Retinal pigment epithelial cell (primary cell): ENCODE results near the gene SPESP1.

ENCODE experiments used
- DNase-seq: peaks from one replicate; pipeline ENCODE4 v3.0.0-alpha.2; 2010; ENCODE audit warnings: low read depth
- H3K4me3 ChIP-seq: 2 replicates; pipeline ENCODE4 v1.5.1; 2011; ENCODE audit warnings: mild to moderate bottlenecking, low read length, control low read depth, moderate library complexity
- TF ChIP-seq, protein P1 (sequence below): conservative IDR thresholded peaks from 2 replicates; pipeline ENCODE4 v1.5.1; 2011; ENCODE audit warnings: low read depth, low read length, control low read depth, inconsistent platforms

Gene SPESP1

DNA sequence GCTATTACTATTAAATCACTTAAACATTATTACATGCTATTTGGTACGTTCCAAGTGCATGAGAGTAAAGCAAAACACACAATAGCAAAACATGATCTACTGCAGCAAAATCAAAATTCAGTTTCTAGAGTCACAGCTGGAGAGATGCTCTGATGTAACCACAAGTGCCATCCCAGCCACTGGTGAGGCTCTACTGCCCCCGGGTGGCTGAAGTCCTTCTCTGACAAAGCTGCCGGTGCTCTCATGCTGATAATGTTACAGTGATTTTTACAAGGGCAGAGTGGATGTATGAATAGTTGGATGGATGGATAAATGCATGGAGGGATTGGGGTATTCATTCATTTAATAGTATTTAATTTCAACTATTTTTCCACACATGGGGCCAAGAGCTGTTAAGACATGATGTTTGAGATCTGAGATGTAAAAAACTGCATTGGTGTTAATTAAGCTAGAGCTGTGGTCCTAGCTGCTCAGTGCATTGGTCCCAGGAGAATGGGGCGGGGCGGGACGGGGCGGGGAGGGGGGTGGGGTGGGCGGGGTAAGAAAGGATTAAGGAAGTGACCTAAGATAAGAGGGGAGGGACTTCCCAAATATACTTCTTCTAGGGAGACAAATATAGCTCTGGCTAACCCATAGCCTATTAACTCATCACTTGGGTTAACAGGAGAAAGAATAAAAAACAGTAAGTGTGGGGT lies 5.3 kb upstream of the SPESP1 start:
- no peak overlapping the region for H3K4me3 ChIP-seq
- peak; percentile 7 for DNase-seq
- TF ChIP-seq, protein P1, sequence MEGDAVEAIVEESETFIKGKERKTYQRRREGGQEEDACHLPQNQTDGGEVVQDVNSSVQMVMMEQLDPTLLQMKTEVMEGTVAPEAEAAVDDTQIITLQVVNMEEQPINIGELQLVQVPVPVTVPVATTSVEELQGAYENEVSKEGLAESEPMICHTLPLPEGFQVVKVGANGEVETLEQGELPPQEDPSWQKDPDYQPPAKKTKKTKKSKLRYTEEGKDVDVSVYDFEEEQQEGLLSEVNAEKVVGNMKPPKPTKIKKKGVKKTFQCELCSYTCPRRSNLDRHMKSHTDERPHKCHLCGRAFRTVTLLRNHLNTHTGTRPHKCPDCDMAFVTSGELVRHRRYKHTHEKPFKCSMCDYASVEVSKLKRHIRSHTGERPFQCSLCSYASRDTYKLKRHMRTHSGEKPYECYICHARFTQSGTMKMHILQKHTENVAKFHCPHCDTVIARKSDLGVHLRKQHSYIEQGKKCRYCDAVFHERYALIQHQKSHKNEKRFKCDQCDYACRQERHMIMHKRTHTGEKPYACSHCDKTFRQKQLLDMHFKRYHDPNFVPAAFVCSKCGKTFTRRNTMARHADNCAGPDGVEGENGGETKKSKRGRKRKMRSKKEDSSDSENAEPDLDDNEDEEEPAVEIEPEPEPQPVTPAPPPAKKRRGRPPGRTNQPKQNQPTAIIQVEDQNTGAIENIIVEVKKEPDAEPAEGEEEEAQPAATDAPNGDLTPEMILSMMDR = peak; percentile 93

- no peak for DNase-seq
- H3K4me3 ChIP-seq = no peak overlapping the region
- TF ChIP-seq, protein P1 = no peak
Measured at GRCh38 chr15:68933001-68933400, 2.7 kb downstream of the SPESP1 start.

DNA sequence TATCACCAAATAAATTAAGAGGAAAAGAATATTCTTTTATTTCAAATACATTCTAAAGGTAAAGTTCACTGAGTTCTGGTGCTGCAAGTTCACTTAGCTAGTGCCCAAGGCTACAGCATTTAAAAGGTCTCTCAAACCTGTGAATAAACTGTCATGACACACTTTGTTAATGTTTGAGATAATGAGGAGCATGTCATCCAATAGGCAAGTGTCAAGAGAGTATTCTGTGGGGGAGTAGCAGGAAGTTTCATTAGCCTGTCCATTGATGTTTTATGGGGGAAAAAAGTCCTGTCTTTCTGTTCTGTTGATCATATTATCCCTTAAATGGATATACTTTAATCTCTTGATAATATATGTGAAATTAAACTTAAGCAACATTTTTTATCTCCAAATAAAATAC lies 4.0 kb downstream of the SPESP1 start:
- TF ChIP-seq, protein P1 = no peak
- no peak for DNase-seq

GRCh38 chr15:68935400-68935937 lies 5.1 kb downstream of the SPESP1 start:
- TF ChIP-seq, protein P1 = no peak
- no peak for DNase-seq
- no peak overlapping the region for H3K4me3 ChIP-seq

More for the DNA sequence above, 4.0 kb downstream of the SPESP1 start:
- H3K4me3 ChIP-seq = no peak overlapping the region

GRCh38 chr15:68939501-68939900 lies 9.2 kb downstream of the SPESP1 start:
- H3K4me3 ChIP-seq = no peak overlapping the region
- no peak for DNase-seq
- TF ChIP-seq, protein P1 = no peak

GRCh38 chr15:68951813-68952212 lies 21.5 kb downstream of the SPESP1 start:
- DNase-seq = no peak
- TF ChIP-seq, protein P1 = no peak
- H3K4me3 ChIP-seq = no peak overlapping the region

DNA sequence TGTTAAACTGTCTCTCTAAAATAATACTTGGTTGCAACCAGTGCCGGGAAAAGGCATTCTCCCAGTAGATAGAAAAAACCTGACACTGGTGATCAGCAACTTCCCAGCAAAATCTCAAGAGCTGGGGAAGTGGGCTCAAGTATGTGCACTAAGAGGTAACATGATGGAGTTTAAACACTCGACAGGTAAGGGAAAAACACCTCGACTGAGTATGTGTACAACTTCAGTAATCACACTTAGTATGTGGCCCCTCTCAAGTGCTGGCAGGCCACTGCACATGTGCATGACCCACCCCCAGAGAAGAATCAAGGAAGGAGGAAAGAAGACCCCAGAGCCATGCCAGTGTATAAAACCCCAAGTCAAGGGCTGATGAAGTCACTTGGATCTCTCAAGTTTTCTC lies 27.4 kb downstream of the SPESP1 start:
- DNase-seq = no peak
- H3K4me3 ChIP-seq = no peak overlapping the region
- TF ChIP-seq, protein P1 = no peak
